DND-41 (cell line): Measurements from ENCODE around the gene PRH2.

ENCODE experiments used
- EZH2 ChIP-seq: IDR thresholded peaks from 3 replicates; pipeline ENCODE4 v1.6.1; 2012; ENCODE audit warnings: borderline replicate concordance, low read depth, mild to moderate bottlenecking, moderate library complexity, low read length, inconsistent platforms; ENCODE audit not compliant: severe bottlenecking
- TF ChIP-seq, protein P1 (sequence below): IDR thresholded peaks from 2 replicates; pipeline ENCODE4 v1.5.1; 2012; ENCODE audit warnings: borderline replicate concordance, low read length, moderate library complexity, mild to moderate bottlenecking; ENCODE audit not compliant: poor library complexity, severe bottlenecking; ENCODE audit errors: extremely low read depth

DNA sequence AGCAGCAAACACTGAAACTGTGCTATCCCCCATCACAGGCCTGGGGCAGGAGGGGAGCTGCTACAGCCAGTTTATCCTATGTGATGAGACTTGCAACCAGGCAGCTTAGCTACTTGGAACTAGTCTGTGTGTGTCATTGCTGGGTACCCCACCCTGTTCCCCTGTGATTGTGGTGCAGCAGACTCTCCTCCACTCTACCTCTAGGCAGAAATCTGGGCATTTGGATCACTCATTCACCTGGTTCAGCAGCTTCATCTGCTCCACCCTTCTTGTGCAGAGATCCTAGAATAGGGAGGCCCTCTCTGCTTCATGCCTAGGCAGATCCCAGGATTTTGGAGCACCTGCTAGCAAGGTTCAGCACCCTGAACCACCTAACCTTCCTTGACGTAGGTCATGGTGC is 28.5 kb upstream of the PRH2 start:
- TF ChIP-seq, protein P1, sequence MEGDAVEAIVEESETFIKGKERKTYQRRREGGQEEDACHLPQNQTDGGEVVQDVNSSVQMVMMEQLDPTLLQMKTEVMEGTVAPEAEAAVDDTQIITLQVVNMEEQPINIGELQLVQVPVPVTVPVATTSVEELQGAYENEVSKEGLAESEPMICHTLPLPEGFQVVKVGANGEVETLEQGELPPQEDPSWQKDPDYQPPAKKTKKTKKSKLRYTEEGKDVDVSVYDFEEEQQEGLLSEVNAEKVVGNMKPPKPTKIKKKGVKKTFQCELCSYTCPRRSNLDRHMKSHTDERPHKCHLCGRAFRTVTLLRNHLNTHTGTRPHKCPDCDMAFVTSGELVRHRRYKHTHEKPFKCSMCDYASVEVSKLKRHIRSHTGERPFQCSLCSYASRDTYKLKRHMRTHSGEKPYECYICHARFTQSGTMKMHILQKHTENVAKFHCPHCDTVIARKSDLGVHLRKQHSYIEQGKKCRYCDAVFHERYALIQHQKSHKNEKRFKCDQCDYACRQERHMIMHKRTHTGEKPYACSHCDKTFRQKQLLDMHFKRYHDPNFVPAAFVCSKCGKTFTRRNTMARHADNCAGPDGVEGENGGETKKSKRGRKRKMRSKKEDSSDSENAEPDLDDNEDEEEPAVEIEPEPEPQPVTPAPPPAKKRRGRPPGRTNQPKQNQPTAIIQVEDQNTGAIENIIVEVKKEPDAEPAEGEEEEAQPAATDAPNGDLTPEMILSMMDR: no peak
- no peak for TF ChIP-seq EZH2
